Fibroblast of gingiva (primary cell): ENCODE results near the gene KRT7.

Source experiments
- DNase-seq: peaks from one replicate; pipeline ENCODE4 v3.0.0-alpha.2; 2011; ENCODE audit warnings: low read depth

The KRT7 gene

DNA sequence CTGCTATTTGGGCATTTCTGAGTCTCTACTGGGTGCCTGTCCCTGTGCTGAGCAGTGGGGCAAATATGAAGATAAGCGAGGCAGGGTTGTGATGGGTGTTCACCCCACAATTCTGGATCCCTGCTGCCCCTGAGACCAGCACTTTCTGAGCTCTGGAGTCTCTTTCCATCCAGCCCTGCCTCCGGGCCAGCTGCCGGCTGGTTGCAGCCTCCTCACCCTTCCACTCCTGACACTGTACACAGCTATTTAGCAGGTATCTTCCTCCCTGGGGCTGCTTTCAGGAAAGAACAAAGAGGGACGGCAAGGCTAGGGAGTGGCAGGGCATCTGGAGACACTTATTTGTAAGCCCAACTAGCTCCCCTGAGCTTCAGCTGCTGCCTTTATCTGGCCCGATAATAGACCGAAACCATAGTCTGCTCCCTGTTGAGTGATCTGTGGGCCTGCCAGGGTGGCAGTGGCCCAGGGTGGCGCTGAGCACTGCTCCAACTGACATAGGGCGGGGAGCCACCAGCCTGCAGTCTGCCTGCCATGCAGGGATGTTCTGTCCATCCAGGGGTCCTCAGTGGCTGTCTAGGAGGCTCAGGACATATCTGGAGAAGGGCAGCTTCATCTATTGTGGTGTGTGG lies 33.6 kb upstream of the KRT7 start:
- no peak for DNase-seq

DNA sequence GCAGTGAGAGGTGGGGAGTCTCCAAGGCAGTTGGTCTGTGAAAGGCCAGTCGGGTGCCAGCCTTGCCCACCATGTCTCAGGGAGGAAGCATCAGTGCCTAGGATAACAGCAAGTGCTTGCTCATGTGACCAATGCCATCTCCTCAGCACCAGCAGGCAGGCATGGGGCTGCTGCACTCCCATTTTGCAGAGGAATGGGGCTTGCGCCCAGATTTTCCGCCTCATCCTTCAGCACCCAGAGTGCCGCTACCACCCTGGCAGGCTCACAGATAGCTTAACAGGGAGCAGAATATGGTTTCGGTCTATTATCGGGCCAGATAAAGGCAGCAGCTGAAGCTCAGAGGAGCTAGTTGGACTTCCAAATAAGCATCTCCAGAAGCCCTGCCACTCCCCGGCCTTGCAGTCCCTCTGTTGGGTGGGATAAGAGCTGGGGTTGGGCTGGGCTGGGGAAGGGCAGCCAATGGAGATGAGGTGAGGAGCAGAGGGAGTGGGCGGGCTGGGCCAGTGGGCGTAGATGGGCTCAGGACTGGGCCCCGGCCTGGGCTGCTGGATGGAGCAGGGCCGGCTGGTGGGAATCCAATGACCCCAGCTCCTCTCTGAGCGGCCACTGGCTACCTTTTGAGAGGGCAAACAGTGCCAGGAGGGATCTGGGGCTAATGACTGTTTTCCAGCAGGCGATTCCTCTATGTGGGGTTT lies 32.8 kb upstream of the KRT7 start:
- no peak for DNase-seq

GRCh38 chr12:52200781-52201450 lies 32.1 kb upstream of the KRT7 start:
- no peak for DNase-seq

DNA sequence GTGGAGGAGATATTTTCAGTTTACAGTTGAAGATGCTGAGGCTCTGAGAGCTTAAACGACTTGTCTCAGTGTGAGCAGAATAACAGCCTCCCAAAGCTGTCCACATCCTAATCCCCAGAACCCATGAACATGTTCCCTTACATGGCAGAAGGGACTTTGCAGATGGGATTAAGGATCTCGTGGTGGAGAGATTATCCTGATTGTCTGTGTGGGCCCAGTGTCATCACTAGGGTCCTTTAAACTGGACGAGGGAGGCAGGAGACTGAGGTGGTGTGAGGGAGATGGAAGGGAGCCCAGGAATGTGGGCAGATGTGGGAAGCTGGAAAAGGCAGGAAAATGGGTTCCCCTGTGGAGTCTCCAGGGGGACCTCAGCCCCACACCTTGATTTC lies 31.6 kb upstream of the KRT7 start:
- no peak for DNase-seq

DNA sequence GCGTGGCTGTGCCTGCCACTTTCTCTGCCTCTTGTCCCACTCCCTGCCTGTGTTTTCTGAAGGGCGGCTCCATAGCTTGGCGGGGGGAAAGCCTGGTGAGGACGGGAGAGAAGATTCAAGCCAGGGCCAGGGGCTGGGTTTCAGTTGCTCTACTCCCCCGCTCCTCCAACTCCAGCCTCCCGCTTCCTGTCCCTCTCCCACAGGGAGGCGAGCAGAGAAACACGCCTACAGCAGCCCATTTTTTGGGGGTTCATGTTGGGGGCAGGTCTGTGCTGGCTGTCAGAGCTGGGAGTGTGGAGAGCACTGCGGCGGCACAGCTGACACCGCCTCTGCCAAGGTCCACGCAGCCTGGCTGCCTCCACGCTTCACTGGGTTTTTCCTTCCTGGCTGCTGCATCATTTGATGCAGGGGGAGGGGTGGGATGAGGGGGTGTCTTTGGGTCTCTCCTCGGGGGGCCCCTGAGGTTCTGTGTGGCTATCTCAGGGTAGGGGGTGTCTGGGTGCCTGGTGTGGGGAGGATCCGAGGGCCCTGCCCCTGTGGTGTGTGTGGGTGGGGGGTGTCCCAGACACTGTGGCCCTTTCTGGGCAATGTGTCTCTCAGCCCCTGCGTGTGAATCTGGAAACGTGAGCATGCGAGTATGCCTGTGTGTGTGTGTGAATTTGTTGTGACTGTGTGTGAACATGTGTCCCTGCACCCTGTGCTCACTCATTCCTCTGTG lies 30.5 kb upstream of the KRT7 start:
- DNase-seq = no peak

DNA sequence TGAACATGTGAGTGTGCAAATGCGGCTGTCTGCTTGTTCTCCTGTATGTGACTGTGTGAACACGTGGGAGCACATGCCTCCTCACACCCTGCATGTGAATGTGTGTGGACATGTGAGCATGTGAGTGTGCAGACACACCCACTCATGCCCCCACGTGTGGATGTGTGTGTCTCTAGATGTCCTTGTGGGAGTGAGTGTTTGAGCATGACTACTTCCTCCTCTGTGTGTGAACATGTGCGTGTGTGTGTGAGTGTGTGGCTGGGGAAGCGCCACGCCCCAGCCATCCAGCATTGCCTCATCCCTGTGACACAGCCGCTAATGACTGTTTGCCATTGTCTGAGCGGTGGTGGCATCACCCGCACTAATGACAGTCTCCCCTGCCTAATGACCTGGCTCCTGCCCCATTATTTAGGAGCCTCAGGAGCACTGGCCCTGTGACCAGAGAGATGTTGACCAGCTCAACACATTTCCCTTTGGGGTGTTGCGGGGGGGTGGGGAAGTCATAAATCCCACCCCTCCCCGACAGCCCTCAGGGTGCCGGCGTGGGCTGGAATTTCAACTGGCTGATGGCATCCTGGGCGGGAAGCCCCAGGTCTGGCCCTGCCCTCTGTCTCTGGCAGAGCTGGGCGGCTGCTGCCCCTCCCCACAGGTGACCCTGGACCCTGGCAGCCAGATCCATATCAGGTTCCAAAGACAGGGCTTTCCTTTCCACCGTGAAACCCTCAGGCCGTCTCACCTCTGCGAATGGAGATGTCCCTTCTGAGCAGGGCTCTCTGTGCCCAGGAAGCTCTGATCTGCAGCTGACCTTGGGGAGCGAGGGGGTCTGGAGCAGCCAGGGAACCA lies 29.7 kb upstream of the KRT7 start:
- DNase-seq = peak; percentile 84

GRCh38 chr12:52204095-52204930 lies 28.7 kb upstream of the KRT7 start:
- DNase-seq = no peak

DNA sequence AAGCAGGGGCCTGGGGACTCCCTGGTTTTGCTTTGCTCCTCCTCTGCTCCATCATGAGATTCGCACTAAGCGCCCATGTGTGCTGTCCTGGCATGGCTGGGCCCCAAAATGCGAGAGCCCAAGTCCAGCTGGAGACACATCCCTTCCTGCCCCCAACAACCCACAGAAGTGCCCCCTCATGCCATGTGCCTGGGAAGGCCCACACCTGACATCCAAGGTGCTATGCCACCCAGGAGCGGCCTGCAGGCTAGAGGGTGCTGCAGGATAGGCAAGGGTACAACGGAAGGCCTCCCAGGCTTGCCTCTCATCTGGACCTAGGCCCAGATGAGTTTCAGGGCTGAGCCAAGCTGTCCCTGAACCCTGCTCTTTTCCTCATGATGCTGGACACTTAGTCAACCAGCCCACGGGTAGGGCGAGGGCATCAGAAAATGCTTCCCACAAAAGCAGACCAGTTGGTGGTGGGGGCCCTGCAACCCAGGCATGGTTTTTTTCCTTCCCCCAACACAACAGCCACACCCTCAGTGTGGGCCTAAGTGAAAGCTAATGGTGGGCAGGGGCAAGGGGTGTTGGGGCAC lies 28.0 kb upstream of the KRT7 start:
- no peak for DNase-seq

DNA sequence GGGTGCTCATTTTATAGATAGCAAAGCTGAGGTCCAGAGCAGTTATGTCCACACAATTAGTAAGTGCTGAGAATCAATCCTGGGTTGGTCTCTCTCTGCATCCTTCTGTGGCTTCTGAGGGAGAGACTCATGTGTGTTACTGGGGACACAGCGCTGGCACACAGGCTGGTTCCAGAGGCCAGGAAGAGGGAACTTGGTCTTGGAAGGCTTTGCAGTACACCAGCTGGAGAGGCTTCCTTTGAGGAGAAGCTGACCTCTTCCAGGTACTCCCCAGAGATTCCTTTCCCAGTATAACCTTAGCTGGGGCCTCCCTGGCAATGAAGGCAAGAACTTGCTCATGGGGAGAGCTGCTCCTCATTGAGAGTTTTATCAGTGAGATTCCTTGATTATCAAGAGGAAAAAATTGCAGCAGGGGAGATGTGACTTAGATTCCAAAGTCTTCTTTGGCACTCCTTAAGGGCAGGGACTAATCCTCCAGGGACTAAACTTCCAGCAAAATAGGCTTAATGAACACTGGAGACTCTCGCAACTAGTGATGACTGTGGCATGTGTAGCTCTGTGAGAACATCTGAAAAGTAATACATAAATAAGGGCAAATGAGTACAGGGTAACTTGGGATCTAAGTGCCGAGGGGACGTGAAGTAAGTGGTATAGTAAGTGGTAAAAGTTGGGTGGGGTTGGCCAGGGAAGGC lies 27.3 kb upstream of the KRT7 start:
- DNase-seq = no peak

GRCh38 chr12:52206304-52207040 lies 26.6 kb upstream of the KRT7 start:
- DNase-seq = no peak

DNA sequence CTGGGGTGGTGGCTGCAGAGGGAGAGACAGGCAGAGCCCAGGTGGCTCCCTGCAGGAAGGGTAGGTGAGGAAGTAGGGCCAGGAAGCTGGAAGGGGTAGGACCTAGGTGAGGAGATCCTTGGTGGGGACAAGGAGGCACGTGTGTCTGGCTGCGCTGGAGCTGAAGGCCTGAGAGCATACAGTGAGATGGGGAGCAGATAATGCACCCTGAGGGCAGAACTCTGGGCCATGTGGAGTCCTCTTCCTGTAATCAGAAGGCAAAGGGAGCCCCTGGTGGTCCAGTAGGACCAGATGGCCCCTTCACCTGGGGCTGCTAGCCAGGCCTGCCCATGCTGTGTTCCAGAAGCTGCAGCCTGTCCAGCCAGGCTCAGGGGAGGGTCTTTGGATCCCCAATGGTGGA lies 25.9 kb upstream of the KRT7 start:
- DNase-seq = no peak

GRCh38 chr12:52207895-52208294 lies 25.1 kb upstream of the KRT7 start:
- peak; percentile 49 for DNase-seq

- DNase-seq = no peak
These were observed 24.4 kb upstream of the KRT7 start for GRCh38 chr12:52208424-52209165.

- no peak for DNase-seq
These were observed 23.7 kb upstream of the KRT7 start for GRCh38 chr12:52209321-52209720.

DNA sequence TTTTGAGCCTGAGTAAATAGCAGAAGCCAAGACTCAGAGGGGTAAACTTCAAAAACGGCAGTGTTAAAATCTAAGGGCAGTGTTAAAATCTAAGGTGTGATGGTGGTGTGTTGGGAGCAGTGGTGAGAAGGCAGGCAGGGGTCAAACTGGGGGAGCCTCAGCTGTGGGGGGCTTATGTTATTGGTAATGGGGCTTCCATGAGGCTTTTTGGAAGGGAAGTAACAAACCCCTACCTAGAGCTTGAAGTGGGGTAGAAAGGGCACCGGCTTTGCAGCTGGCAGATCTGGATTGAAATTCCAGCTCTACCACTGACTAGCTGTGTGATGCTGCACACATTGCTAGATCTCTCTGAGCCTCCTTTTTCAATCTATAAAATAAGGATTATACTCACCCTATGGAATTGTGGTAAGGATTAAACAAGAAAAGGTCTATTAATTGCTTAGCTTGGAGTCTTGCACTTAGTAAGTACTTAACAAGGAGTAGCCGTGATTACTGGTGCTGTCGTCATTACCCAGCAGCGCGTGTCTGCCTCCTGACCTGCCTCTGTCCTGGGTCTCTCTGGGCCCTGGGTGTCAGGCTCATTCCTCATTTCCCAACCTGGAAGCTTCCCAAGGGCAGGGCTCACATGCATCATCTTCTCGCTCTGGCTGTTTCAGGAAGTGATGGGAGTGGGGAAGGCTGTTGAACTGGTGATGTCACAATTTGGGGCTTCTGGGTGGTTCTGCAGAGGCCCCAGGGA lies 22.7 kb upstream of the KRT7 start:
- DNase-seq = peak; percentile 67

- DNase-seq = no peak
These were observed 22.0 kb upstream of the KRT7 start for GRCh38 chr12:52210925-52211650.
